PC-3 (cell line): ENCODE results near the gene NT5DC1. TPM values are rescaled to one million over a fixed set of nuclear protein-coding genes. Genes with fewer than 3 reads are reported as not detected.
A peak's percentile ranks its signal among the peaks of the same experiment; 100 is the strongest.

Experiments used
- ATAC-seq: fragments of 200-7000 bp; cut with Tn5 transposase; 2 replicates; pipeline ENCODE4 v1.9.1; 2020; ENCODE audit warnings: mild to moderate bottlenecking, moderate library complexity
- BruUV-seq: library from RNA; stranded (reverse); fragments of 400-500 nt; replicated peaks from 2 replicates; lab custom pipeline; 2021; lab: Mats Ljungman, UMichigan
- CTCF ChIA-PET: fragments of 300-600 bp; sonication (Branson Sonifier 250); formaldehyde crosslinking; loops from one replicate; lab custom pipeline; 2022; ENCODE audit warnings: antibody characterized with exemption; lab: Charles Lee
- POLR2A ChIA-PET: fragments of 300-600 bp; sonication (Branson Sonifier 250); formaldehyde crosslinking; loops from one replicate; lab custom pipeline; 2022; ENCODE audit warnings: antibody characterized with exemption; ENCODE audit not compliant: unreplicated experiment; lab: Charles Lee
- DNase-seq: peaks from one replicate; pipeline ENCODE4 v3.0.0-alpha.2; 2015
- H2AFZ ChIP-seq: fragments of 300-600 bp; sonication (generic); 2 replicates; pipeline ENCODE4 v1.6.0; 2016; ENCODE audit warnings: antibody characterized with exemption, low read length
- H3F3A ChIP-seq: fragments of 300-600 bp; sonication (generic); one replicate; pipeline ENCODE4 v1.6.0; 2017; ENCODE audit warnings: antibody characterized with exemption, low read length, control low read depth, mild to moderate bottlenecking; ENCODE audit not compliant: unreplicated experiment
- H3K27ac ChIP-seq: fragments of 300-600 bp; sonication (generic); 2 replicates; pipeline ENCODE4 v1.5.1; 2016; ENCODE audit warnings: mild to moderate bottlenecking, low read length
- H3K27me3 ChIP-seq: fragments of 300-600 bp; sonication (generic); 2 replicates; pipeline ENCODE4 v1.6.1; 2016; ENCODE audit warnings: low read length, mixed read lengths
- H3K36me3 ChIP-seq: fragments of 300-600 bp; sonication (generic); 2 replicates; pipeline ENCODE4 v1.6.1; 2016; ENCODE audit warnings: low read depth, mixed run types, low read length, mixed read lengths
- H3K4me1 ChIP-seq: fragments of 300-600 bp; sonication (generic); 2 replicates; pipeline ENCODE4 v1.5.1; 2016; ENCODE audit warnings: low read length; ENCODE audit not compliant: insufficient read depth
- H3K4me2 ChIP-seq: fragments of 300-600 bp; sonication (generic); 2 replicates; pipeline ENCODE4 v1.6.0; 2016; ENCODE audit warnings: low read length
- H3K4me3 ChIP-seq: fragments of 300-600 bp; sonication (generic); 2 replicates; pipeline ENCODE4 v1.5.1; 2016; ENCODE audit warnings: mild to moderate bottlenecking, low read length, mixed read lengths
- H3K79me2 ChIP-seq: fragments of 300-600 bp; sonication (generic); 2 replicates; pipeline ENCODE4 v1.6.1; 2017; ENCODE audit warnings: low read length, mixed read lengths
- H3K9ac ChIP-seq: fragments of 300-600 bp; sonication (generic); 2 replicates; pipeline ENCODE4 v1.6.0; 2016; ENCODE audit warnings: mild to moderate bottlenecking, low read length
- H3K9me2 ChIP-seq: fragments of 300-600 bp; sonication (generic); replicated peaks from 2 replicates; pipeline ENCODE4 v1.6.1; 2016; ENCODE audit warnings: mixed run types, low read length, mixed read lengths
- H3K9me3 ChIP-seq: fragments of 300-600 bp; sonication (generic); 2 replicates; pipeline ENCODE4 v1.6.1; 2016; ENCODE audit warnings: low read length, mixed read lengths
- H4K20me1 ChIP-seq: fragments of 300-600 bp; sonication (generic); 2 replicates; pipeline ENCODE4 v1.6.1; 2016; ENCODE audit warnings: low read length, mixed read lengths
- EZH2 ChIP-seq: fragments of 300-600 bp; sonication (generic); IDR thresholded peaks from one replicate; pipeline ENCODE4 v1.6.1; 2017; ENCODE audit warnings: antibody characterized with exemption, mild to moderate bottlenecking, low read length; ENCODE audit not compliant: unreplicated experiment
- EZH2phosphoT487 ChIP-seq: fragments of 300-600 bp; sonication (generic); IDR thresholded peaks from 2 replicates; pipeline ENCODE4 v1.6.1; 2018; ENCODE audit warnings: mild to moderate bottlenecking, antibody characterized with exemption, low read length, borderline replicate concordance
- intact Hi-C: fragments of 100-400 bp; cut with micrococcal nuclease; formaldehyde crosslinking; loops from 2 replicates; pipeline ENCODE4 v1.9.0; 2023
- total RNA-seq: library from RNA; depleted of rRNA; stranded (reverse); fragments of >200 nt; gene quantifications from 2 replicates; pipeline ENCODE4 v1.2.3, GENCODE V29; 2014
- TF ChIP-seq, protein P1 (sequence below): fragments of 300-600 bp; sonication (generic); conservative IDR thresholded peaks from 2 replicates; pipeline ENCODE4 v1.5.1; 2017; ENCODE audit warnings: antibody characterized with exemption, low read depth, mild to moderate bottlenecking, low read length

Gene NT5DC1
- total RNA-seq, 1 experiment from 2014 or later: 11.3 TPM

GRCh38 chr6:116084284-116084683 lies 16.4 kb upstream of the NT5DC1 start:
- no peak overlapping the region for H3K9ac ChIP-seq
- no peaks in the 10 kb centered on the region for H3F3A ChIP-seq
- ChIA-PET CTCF (no interaction called here), POLR2A (no interaction called here)
- H3K4me2 ChIP-seq: no peak overlapping the region
- intact Hi-C loops: no loop called here
- H3K79me2 ChIP-seq: no peaks in the 10 kb centered on the region
- no peak for TF ChIP-seq EZH2phosphoT487
- no peak for TF ChIP-seq EZH2
- TF ChIP-seq, protein P1, sequence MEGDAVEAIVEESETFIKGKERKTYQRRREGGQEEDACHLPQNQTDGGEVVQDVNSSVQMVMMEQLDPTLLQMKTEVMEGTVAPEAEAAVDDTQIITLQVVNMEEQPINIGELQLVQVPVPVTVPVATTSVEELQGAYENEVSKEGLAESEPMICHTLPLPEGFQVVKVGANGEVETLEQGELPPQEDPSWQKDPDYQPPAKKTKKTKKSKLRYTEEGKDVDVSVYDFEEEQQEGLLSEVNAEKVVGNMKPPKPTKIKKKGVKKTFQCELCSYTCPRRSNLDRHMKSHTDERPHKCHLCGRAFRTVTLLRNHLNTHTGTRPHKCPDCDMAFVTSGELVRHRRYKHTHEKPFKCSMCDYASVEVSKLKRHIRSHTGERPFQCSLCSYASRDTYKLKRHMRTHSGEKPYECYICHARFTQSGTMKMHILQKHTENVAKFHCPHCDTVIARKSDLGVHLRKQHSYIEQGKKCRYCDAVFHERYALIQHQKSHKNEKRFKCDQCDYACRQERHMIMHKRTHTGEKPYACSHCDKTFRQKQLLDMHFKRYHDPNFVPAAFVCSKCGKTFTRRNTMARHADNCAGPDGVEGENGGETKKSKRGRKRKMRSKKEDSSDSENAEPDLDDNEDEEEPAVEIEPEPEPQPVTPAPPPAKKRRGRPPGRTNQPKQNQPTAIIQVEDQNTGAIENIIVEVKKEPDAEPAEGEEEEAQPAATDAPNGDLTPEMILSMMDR: no peak
- no peak for ATAC-seq
- H3K9me2 ChIP-seq: no peaks in the 10 kb centered on the region
- peaks cover 7% of the 10 kb centered on the region for H3K4me1 ChIP-seq
- H3K27ac ChIP-seq: no peak overlapping the region
- H2AFZ ChIP-seq: no peak overlapping the region
- H4K20me1 ChIP-seq: no peaks in the 10 kb centered on the region
- DNase-seq: no peak
- H3K9me3 ChIP-seq: no peaks in the 10 kb centered on the region
- no peaks in the 10 kb centered on the region for H3K36me3 ChIP-seq
- BruUV-seq: no TSS peak
- no peak overlapping the region for H3K4me3 ChIP-seq
- no peaks in the 10 kb centered on the region for H3K27me3 ChIP-seq

DNA sequence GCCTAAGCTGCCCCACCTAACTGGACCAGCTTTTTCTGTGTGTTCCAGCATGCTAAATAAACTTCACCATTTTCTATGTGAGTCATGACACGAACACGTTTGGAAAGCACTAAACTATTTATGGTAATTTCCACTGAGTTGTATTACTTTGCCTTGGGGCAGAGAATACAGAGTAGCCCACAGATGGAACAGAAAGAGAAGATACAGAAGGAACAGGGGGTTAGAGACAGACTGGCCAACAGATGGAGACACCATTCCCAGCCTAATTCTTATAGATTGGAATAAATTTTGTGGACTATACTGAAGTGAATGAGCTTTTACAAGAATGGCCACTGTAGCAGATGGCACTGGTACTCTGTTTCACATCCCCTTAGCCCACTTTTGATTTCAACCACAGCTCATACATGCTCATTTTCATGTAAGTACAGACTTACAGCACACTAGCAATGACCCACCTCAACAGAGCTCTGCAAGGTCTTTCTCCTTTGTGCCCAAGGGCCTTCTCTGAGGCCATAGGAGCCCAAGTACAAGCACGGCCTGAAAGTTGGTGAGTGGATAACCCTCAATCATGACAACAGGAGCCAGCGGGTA lies 13.1 kb upstream of the NT5DC1 start:
- ChIA-PET CTCF (no interaction called here), POLR2A (no interaction called here)
- no peaks in the 10 kb centered on the region for H3K9me3 ChIP-seq
- no peaks in the 10 kb centered on the region for H3K9me2 ChIP-seq
- no TSS peak for BruUV-seq
- no peak overlapping the region for H3K4me3 ChIP-seq
- no peaks in the 10 kb centered on the region for H3K36me3 ChIP-seq
- no peak overlapping the region for H3K27ac ChIP-seq
- H3K79me2 ChIP-seq: no peaks in the 10 kb centered on the region
- intact Hi-C loops: no loop called here
- H2AFZ ChIP-seq: no peak overlapping the region
- no peaks in the 10 kb centered on the region for H3F3A ChIP-seq
- no peak overlapping the region for H3K4me2 ChIP-seq
- peak; percentile 68 for ATAC-seq
- no peaks in the 10 kb centered on the region for H3K27me3 ChIP-seq
- TF ChIP-seq EZH2 (no peak), EZH2phosphoT487 (no peak)
- TF ChIP-seq, protein P1: no peak
- DNase-seq: peak; percentile 35
- H3K9ac ChIP-seq: no peak overlapping the region
- H4K20me1 ChIP-seq: no peaks in the 10 kb centered on the region
- H3K4me1 ChIP-seq: peaks cover 7% of the 10 kb centered on the region

- Histone ChIP-seq H3K4me2 (no peak overlapping the region), H3K4me3 (no peak overlapping the region), H4K20me1 (no peaks in the 10 kb centered on the region), H3F3A (no peaks in the 10 kb centered on the region), H2AFZ (no peak overlapping the region), H3K27ac (no peak overlapping the region), H3K36me3 (no peaks in the 10 kb centered on the region), H3K9ac (no peak overlapping the region), H3K9me2 (no peaks in the 10 kb centered on the region), H3K79me2 (no peaks in the 10 kb centered on the region), H3K4me1 (peaks cover 7% of the 10 kb centered on the region), H3K27me3 (no peaks in the 10 kb centered on the region), H3K9me3 (no peaks in the 10 kb centered on the region)
- intact Hi-C loops: no loop called here
- ATAC-seq (no peak), DNase-seq (no peak)
- TF ChIP-seq, protein P1: no peak
- TF ChIP-seq EZH2: no peak
- no peak for TF ChIP-seq EZH2phosphoT487
- BruUV-seq: no TSS peak
- ChIA-PET POLR2A (no interaction called here), CTCF (no interaction called here)
Measured at GRCh38 chr6:116088946-116089345, 11.7 kb upstream of the NT5DC1 start.
